Hepatocyte (in vitro differentiated cells): ENCODE data around the gene RGS10.

Experiments used
- EZH2 ChIP-seq: fragments of 200-600 bp; sonication (generic); IDR thresholded peaks from 2 replicates; pipeline ENCODE4 v1.6.1; 2016; ENCODE audit warnings: antibody characterized with exemption, mild to moderate bottlenecking, borderline replicate concordance
- EZH2phosphoT487 ChIP-seq: fragments of 200-600 bp; sonication (generic); IDR thresholded peaks from one replicate; pipeline ENCODE4 v1.6.1; 2018; ENCODE audit warnings: antibody characterized with exemption, mild to moderate bottlenecking, low read depth, moderate library complexity; ENCODE audit not compliant: unreplicated experiment, severe bottlenecking
- TF ChIP-seq, protein P1 (sequence below): fragments of 200-600 bp; sonication (generic); IDR thresholded peaks from 2 replicates; pipeline ENCODE4 v1.5.1; 2016; ENCODE audit warnings: antibody characterized with exemption, mild to moderate bottlenecking; ENCODE audit not compliant: poor library complexity

DNA sequence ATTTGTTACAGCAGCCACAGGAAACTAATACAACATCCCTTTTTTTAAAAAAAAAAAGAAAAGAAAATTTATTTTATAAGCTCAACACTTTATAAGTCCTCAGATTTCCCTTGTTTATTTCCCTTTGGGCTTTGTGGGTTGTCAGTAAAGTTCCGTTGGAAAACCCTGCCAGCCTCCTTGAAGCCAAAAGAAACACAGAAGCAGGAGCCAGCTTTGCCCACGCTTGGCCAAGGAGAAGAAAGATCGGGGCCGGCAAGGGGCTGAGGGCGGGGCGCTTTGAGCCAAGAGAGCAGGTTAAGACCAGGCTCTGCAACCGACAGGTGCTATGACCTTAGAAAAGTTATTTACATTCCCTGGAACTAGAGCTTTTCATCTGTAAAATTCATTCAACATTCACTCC is 72.7 kb downstream of the RGS10 start:
- TF ChIP-seq, protein P1, sequence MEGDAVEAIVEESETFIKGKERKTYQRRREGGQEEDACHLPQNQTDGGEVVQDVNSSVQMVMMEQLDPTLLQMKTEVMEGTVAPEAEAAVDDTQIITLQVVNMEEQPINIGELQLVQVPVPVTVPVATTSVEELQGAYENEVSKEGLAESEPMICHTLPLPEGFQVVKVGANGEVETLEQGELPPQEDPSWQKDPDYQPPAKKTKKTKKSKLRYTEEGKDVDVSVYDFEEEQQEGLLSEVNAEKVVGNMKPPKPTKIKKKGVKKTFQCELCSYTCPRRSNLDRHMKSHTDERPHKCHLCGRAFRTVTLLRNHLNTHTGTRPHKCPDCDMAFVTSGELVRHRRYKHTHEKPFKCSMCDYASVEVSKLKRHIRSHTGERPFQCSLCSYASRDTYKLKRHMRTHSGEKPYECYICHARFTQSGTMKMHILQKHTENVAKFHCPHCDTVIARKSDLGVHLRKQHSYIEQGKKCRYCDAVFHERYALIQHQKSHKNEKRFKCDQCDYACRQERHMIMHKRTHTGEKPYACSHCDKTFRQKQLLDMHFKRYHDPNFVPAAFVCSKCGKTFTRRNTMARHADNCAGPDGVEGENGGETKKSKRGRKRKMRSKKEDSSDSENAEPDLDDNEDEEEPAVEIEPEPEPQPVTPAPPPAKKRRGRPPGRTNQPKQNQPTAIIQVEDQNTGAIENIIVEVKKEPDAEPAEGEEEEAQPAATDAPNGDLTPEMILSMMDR = no peak
- TF ChIP-seq EZH2 (no peak), EZH2phosphoT487 (peak; percentile 50)
